Measurements from ENCODE around the gene CNTNAP2.

- TF ChIP-seq POLR2AphosphoS5 (IDR thresholded peaks at IDR 0.05; ENCODE audit: borderline replicate concordance, low read depth, low read length) (no peak), EZH2 (IDR thresholded peaks at IDR 0.05) (no peak)
These were observed 1530.0 kb downstream of the CNTNAP2 start for GRCh38 chr7:147646568-147646967.
